ENCODE data around the gene SLC44A3.

SLC44A3 gene

DNA sequence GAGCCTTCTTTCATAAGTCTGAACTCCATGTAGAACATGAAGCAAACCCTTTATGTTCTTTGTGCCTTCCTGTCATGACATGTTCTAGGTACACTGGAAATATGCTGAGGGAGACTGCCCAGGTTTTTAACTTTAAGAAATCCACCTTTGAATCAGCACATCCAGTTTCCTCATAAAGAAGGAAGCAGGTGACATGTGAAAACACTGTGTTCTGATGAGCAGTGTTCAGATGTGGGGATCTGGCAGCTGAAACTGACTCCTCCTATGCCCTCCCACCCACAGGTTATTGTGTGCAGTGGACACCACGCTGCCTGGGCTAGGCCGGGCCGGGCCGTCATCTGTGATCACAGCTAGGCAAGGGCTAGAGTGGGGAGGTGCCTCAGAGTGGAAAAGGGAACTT is 55.6 kb downstream of the SLC44A3 start:
- DNase-seq, result no peak

DNA sequence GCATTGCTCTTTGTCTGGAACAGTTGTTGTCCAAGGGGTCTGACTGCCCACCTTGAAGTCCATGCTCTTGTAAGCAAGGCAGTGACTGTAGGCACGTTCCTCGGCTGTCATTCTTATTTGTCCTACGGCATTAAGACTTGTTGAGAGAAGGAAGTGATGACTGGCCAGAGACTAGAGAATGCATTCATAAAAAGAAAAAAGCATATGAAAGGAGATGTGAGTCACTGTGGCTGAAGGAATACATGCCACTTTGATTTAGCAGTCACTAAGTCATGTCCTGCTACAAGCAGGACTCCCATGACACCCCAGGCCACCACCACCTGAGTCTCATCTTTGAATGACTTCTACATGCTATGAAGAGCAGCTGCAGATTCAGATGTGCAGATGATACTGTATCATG is 56.2 kb downstream of the SLC44A3 start:
- DNase-seq, result no peak

DNA sequence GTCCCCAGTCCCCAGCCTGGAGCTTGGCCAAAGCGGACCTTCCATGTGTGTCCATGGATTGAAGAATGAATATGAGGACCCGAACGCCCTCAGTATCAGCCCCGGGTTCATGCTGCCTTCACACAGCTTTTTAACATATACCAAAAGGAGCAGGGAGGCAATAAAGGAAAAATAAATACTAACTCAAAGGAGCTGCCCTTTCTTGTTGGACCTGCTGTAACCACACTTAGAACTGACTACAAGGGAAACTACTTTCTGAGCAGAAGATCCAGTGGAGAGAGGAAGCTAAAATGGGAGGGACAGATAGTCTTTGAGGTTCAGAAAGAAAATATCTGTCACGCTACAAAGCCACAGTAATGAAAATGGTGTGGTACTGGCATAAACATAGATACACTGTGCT is 58.2 kb downstream of the SLC44A3 start:
- no peak for DNase-seq

DNA sequence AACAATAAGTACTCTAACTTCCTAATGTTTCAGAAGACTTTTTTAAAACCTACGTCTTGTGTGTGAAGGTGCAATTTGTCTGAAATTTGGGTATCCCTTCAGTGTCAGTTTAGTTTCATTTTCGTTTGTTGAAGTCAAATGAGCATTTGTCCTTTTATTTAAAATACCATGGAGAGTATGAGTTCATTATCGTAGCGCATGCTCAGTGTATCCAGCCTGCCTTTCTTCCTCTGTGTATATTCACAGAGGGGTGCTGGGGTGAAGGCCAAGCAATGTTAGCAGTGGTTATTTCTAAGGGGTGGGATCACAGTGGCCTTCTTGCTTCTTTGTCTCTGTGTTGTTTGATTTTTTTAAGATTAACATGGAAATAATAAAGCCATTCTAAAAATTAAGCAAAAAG is 63.5 kb downstream of the SLC44A3 start:
- no peak for DNase-seq

DNA sequence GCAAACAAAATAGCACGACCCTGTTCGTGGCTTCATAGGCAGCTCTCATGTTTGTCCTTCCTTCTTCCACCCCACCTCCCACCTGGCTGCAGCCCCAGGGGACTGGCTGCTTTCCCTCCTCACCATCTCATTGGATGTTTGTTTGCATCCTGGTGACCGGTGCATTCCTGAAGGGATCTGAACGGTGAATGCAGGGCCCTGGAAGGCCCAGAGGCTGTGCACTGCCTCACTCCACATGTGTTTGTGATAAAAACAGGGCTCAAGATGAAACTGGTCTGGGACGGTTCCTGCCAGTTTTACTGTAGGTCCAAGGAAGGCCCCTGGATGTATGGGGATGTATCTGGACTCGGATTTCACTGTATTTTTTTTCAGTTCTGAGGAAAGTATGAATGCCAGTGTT is 63.9 kb downstream of the SLC44A3 start:
- no peak for DNase-seq

DNA sequence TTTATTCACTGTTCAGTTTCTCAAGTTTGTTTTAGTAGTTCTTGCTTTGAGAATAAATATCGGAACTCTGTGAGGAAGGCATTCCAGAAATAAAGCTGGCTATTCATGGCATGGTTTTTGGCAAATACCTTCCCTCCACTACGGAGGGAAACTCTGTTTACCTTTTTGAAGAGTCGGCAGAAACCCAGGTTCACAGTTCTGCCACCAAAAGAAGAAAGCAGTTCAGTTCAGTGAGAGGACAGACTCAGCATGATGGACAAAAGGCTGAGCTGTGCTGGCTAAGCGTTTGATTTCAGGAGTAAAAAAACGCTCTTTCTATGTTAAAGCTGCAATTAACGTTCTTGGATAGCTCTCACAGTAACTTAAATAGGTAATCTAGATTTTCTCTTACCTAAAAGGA is 64.3 kb downstream of the SLC44A3 start:
- no peak for DNase-seq

DNA sequence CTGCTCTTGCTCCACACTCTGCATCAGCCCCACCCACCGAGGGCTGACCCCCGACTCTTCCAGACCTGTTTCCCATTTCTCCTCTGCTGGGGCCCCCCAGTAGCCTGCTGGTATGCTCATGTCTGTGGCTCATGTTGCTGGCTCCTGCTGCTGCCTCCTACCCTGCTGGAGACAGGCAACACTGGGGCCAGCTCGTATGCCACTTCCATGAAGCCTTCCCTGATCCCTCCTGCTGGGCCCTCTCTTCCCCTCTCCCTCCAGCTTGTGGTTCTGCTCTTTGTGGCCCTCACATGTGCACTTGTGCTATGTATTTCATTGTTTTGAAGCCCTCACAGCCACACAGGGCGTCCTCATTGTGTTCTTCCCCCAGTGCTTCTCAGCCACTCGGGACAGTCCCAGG is 66.2 kb downstream of the SLC44A3 start:
- no peak for DNase-seq

DNA sequence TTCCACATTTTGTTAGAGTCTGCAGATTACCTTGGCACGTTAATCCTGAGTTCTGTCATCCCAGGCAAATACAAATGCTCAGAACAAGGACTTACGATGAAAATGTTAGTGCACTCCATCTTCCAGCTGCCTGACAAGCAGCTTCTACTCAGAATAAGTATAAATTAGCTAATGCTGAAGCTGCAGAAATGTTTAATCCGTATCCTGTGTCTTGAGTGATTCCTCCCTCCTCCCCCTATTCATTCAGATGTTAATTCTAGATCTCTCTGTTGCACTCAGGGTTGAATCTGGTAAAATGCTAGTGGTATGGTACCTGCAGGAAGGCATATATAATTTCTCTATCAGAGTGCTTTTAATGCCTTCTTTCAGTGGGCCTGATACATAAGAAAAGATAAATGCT is 66.9 kb downstream of the SLC44A3 start:
- DNase-seq, result no peak

DNA sequence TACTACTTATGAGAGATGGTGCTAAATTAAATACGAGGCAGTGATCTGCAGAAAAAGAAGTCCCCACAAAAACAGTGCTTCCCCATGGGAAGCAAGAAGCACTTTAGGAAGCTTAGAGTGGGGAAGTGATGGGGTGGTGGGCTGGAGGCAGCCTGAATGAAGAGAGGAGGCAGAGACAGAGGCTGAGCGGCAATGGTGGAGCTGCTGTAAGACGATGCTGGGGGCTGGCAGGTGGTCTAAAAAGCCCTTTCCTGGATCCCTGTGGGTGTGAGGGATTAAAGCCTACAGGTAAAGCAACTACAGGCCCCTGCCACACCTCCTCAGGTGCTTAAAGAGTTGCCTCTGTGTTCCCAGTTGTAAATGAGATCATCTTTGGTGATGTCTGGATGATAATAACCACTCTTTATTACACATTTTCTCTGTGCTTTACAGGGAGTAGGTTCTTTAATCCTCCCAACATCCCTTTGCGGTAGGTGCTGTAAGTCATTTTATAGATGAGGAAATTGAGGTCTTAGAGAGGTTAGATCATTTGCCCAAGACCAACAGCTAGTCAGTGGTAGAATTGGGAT is 67.5 kb downstream of the SLC44A3 start:
- no peak for DNase-seq

DNA sequence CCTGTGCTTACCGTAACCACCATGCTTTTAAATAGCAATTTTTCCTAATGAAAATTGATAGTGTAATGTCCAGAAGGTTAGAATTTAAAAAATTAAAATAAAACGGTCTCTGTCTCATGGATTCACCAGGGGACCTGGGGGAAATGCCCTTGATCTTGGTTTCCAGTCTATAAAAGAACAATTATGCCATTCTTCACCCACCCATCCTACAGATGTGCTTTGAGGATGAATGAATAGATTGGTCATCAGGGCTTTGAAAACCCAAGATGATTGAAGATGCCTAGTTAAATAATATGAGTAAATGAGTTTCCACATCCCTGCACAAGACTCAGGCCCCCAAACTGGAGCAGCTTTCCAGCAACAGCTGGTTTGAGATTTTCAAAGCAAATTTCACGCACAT is 68.0 kb downstream of the SLC44A3 start:
- DNase-seq, result no peak

DNA sequence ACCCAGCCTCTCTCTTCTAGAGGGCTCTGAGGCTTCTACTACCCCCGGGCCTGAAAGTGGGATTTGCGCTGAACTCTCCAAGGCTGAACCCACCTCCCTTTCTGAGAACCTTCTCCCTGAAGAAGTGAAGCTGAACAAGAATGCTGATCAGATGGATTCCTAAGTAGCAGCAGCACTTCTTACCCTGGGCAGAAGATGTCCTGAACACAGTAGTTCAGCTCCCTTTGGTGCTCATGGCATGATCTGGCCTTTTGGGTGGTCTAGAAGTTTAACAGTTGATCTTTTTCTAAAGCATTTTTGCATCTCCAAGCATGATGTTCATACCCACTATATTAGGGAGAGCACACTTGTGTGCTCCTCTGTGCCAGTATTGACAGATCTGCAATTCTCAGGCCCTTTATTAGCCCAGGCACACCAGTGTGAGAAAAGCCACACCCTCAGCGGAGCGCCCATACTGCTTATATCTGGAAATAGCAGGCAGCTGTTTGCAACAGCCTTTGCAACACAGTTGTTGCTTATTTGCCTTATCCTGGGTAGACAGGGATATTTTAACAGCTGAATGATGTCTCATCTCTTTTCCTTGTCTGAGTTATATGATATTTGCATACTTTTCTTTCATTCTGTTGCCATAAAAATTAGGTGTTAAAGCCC is 72.6 kb downstream of the SLC44A3 start:
- DNase-seq, result no peak

DNA sequence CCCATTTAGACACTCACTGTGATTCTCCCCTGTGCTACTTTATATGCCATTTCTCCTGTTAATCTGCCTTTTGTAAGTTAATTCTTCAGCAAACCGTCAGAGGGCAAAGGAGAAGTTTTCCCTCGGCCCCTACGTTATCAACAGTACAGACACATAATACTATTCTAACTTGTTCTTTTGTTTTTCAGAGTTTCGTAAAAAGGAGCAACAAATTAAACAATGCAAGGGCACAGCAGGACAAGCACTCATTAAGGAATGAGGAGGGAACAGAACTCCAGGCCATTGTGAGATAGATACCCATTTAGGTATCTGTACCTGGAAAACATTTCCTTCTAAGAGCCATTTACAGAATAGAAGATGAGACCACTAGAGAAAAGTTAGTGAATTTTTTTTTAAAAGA is 74.5 kb downstream of the SLC44A3 start:
- DNase-seq, result no peak

DNA sequence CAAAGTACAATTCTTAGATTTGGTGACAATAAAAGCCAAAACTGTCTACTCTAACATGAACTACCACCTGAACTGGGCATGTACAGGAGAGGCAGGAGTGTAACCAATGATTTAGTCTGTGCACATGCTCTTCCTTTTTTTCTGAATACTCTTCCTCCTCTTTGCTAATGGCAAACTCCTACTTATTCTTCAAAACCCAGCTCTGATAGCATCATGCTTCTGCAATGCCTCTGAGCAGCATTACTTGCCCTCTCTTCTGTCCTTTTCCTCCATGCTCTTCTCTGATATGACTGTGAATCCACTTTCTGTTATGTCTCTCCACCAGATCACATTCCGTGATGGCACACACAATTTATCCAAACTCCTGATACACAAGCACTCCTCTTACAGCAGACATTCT is 75.4 kb downstream of the SLC44A3 start:
- DNase-seq, result no peak

DNA sequence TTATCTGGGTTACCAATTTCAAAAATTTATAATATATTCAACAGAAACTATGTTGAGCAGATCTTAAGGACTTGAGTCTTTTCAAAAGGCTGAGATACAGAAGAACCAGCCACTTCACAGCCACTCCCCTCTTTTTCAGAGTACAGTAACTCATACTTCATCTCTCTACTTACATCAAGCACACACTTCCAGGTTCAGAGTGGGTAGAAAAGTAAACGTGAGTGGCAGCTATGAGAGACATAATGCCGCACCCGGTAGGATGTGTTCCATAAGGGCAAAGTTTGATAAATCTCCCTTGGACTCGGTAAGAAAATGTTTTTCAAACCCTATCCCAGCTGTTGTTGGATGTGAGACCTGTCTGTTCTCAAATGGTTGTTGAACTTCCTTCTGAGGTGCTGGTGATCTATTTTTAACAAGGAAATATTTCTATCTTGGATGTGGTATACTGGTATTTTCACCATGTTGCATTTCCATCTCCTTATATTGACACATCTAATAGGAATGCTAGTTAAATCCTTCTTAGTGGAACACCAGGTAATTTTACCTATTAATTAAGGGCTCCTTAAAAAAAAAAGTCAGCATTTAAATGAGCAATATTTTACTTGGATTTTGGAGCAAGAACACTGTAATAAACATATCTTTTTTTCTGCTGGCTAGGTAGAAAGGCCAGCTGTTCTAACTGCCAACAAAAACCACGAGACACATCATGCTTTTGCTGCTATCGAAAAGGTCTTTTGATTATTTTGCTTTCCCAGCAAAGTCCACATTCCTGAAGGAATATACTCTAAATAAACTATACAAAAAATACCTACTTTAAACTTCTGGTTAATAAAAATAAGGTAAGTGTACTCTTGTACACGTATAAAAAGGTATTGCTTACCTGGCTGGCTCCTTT is 78.6 kb downstream of the SLC44A3 start:
- DNase-seq, result no peak

DNA sequence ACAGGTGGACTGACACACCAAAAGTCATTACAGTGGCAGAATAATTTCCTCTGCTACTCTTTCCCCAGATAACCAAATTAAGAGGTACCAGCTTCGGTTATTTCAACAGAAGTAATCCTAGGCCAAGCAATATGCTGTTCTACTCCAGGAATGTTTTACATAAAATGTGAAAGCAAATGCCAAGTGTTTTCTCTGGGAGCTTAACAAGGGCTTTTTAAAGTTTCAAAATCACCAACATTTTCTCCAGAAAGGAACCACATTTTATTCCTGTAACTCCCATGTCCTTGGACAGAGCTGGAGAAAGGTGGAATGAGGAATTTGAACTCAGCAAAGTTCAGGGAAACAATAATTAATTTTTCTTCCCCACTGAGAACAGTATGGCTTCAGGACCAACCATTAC is 79.6 kb downstream of the SLC44A3 start:
- no peak for DNase-seq

DNA sequence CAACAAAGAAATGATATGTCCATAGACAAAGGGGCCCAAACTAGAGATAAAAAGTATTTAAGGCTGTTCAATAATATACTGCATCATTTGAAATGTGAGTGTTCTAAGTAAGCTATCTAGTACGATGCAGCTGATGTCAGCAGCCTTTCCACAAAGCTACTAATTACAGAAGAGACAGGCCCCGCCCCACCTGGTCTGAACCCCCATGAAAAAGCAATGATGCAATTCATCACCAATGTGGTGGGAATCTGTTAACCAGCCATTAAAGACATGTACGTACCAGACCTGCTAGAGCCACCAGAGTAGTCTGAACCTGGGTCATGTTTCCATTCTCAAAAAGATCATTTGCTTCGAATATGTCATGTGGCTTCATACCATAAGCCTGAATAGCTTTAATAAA is 81.7 kb downstream of the SLC44A3 start:
- no peak for DNase-seq

DNA sequence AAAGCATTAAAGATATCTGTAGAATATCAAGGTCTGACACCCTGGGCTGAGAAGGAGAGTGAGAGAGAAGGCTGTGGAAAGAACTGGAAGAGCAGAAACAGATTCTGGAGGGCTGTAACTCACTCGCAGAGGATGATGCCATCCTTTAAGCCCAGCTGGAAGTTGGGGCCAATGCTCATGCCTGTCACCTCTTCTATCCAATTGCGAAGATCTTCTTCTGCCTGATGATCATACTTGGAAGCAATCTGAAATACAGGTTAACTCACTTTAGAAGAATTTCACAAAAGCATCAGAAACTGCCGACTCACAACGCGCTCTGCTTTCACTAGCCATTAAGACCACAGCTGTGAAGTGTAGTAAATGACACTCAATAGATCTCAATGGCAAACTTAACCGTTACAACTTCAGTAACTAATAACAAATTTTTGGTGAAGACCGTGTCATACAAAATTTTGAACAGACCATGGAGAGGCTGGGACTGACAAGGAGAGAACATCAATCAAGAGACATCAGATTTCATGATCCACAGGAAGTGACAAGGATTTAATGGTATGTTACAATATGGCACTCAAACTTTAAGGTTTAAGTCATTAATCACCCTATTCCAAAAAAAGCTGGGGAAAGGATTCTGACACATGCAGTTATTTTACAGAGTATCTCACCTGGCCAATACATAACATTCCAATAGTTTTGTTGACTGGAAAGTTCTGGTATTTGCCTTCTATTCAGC is 83.3 kb downstream of the SLC44A3 start:
- no peak for DNase-seq

DNA sequence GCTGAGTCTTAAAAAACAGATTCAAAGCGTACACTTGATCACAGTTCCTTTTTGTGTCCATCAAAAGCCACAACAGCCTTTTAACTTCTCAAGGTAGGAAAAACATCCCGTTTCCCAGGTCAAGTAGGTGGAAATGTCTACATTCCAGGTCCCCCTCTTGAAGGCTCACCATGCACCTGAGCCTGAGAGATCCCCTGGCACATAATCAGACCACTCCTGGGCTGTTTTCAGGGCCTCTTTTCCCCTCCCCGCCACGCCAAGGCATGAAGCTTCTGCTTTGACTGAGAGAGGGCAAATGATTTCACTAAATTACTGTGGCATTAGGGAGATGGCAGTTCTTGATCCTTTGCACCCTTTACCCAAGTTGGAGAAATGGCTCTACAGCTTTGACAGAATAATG is 85.0 kb downstream of the SLC44A3 start:
- no peak for DNase-seq

DNA sequence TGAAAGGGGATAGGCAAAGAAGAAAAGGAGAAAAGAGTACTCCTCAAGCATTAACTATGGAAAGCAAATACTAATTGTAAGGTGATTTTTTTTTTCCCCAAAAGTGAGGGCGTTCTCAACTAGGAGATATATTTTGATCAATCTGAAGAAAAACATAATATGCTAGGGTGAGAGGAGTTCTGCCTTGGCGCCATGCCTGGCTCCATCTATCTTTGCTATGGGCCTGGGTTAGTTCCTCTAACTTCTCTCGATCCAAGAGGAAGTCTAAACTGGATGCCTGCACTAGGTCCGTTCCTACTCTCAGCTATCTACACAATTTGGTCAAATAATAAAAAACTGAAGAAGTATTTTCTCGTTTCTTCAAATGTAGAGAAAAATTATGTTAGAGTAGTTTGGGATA is 86.2 kb downstream of the SLC44A3 start:
- DNase-seq, result no peak

DNA sequence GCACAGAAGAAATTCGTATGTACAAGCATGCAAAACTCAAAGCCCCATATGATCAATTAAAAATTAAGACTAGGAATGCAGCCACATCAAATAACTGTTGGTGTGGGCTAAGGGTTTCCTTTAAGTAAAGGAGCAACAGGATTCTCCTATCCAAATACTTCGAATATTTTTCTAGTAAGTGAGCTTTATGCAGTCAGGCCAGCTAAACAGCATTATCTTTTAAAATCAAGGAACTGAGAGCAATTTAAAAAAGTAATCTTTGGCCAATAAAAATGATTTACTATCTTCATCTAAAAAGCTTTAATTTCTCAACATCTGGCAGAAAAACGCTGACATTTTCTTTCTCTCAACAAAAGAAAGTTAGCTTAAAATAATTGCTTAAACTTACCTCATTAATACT is 87.0 kb downstream of the SLC44A3 start:
- no peak for DNase-seq

DNA sequence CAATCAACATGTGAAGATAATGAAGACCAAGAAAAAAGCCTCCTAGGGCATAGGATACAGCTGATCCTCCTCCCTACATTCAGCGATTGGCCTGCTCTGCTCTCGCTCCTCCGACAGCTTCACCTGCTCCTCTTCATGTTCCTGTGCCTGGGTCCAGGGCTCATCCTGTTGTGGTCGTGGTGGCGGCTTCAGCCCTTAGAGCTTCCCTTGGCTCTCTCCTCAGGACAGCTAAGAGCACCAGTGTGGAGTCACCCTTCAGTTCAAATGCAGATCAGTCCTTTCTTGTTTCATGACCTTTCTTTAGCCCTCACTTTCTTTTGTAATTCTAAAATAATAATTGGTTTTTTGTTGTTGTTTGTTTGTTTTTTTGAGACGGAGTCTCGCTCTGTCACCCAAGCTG is 88.0 kb downstream of the SLC44A3 start:
- no peak for DNase-seq

DNA sequence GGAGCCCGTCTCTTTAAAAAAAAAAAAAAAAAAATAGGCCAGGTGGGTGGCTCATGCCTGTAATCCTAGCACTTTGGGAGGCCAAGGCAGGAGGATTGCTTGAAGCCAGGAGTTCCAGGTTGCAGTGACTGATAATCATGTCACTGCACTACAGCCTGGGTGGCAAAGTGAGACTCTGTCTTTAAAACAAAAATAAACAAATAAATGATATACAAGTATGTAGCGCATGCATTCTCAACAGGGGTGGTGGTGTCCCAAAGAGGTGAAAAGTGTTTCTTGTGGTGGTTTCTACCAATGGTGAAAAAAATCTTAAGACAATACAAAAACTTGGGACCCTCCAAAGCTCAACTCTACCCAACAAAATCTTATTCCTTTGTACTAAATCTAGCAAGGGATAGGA is 88.8 kb downstream of the SLC44A3 start:
- DNase-seq, result no peak

DNA sequence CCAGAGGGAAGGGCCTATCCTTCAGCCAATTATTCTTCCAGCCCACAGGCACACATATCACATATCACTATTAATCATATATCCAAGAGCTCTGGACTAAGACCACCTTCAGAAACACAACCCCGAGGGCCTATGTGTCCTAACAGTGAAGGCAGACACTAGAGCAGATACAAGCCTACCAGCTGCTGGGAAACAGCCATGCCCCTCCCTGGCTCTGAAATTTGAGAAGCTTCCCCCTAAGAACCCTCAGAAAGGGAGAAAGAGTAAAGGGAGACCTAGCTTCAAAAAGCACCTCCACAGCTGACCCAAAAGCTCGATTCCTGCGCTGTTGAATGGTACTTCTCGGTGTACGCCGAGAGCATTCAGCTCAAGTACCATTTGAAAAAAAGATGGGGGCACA is 89.3 kb downstream of the SLC44A3 start:
- no peak for DNase-seq

Measured in DMS 273 treated with DMSO at 0.1 percent for 48 hours (cell line).